Hypothalamus (tissue), 51 donors: ENCODE results near the gene CACNA1D.
"Not testable (repeated sequence)": the region's sequence is repeated elsewhere in the genome, so short reads cannot be mapped to it uniquely, and the experiment has no call there.

Experiments used
- DNase-seq, 51 donors: peaks; one replicate each; lab custom pipeline; 2025; lab: John Stamatoyannopoulos, UW

Gene CACNA1D

DNA sequence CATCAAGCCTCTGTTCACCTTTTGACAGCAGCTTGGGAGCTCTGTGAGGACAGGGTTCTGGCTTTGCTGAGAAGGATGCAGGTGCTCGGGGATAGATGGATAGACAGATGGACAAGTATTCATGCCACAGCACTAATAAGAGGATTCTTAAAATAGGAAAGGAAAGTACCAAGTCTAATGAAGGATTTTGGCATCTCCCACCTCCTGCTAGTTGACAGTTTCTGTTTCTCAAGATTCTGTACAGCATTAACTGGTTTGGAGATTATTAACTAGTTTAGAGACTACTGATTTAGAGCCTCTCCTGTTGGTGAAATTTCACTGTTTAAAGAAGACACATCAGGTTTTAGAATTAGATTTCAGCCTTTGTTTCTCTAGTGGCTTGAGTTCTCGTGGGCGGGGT lies 152.3 kb downstream of the CACNA1D start:
- DNase-seq, result no peak

DNA sequence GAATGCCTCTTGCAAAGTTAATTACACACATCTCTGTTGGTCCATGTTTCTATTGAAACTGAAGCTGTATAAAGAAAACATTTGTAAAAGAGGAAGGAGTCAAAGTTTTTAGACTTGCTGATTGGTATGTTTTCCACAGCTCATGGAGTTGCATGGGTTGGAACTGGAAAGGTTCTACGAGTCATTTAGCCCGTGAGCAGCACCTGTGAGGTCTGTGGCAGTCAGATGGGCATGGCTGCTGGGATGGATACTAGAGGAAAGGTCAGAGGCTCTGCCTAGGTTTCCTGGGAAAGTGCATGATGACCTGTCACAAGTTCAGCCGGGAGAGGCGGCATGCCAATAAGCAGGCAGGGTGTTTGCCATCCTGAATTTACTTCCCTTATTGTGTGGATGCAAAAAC lies 155.4 kb downstream of the CACNA1D start:
- no peak for DNase-seq

DNA sequence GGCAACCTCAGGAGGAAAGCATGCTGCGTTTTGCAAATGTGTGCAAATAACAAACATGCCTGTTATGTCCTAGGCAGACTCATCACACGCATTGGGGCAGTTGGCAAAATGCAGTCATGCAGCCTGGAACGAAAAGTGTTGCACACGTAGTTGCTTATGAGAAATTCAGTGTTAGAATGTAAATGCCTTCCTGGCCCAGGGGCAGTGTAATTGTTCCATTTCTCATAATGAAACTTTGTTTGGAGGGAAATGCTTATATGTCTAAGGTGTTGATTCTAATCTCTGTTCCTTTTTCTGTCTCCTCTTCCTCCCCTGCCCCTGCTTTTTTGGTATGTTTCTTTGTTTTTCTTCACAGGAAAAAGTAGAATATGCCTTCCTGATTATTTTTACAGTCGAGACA lies 156.0 kb downstream of the CACNA1D start:
- no peak for DNase-seq

DNA sequence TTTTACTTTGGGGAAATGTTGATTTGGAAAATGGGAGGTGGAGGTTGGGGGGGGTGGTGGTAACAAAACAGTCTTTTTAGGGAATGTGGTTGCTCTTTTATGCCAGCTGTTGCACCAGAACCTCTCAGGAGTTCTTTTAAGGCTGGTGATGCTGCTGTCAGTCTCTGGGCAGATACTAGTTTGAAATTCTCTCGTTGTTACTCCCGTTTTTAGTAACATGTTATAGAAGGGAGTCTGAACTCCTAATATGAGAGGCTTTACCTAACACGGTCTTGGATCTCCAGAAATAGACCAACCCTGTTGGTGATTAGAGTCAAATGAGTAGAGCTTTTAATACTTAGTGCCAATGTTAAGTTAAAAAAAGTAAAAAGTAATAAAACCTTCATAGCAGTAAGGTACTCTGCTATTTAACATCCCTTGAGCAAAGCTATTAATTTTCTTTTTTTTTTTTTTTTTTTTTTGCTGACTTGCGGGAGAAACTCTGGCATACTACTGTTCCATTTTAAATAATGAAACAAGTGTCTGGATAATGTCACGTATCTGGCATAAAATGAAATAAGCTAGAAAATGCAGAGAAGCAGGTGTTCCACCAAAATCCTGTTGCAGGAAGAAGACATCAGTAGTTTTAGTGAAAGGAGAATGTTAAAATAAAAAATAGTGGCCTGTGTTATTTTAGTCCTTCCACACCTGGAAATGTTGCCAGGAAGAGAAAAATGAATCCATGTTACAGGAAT lies 156.7 kb downstream of the CACNA1D start:
- DNase-seq, result no peak

DNA sequence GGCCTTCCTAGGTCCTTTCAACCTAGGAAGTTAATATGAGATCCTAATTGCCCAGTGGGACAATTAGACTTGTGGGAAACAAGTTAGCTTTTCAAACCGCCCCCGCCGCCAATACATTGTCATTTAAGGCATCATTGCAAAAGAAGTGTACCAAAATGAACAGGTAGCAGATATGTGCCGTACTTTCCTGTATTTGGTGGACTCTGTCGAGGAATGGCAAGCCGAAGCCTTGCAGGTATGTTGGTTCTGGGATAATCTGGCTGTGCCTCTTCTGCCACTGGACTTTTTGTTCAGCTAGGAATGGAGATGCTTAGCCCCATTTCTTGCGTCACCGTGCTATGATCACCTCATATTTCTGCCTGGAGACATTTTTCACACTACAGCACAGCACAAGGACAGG lies 157.5 kb downstream of the CACNA1D start:
- DNase-seq, result no peak

DNA sequence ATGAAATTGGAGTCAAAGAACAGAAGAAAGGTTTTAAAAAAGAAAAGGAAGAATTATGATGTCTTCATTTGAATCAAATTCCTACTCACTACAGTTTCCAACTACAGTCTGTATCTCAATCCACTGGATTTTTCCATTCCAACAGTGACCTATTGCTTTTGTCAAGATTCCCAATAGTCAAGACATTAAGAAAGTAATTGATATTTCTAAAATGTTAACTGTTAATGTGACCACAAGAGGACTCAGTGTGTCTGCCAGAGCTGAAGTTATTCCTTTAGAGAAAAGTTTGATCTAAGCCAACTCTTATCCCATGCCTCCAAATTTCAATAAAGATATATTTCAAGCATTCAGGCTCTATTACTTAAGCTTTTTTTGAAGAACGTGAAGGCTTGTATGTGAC lies 163.2 kb downstream of the CACNA1D start:
- no peak for DNase-seq

DNA sequence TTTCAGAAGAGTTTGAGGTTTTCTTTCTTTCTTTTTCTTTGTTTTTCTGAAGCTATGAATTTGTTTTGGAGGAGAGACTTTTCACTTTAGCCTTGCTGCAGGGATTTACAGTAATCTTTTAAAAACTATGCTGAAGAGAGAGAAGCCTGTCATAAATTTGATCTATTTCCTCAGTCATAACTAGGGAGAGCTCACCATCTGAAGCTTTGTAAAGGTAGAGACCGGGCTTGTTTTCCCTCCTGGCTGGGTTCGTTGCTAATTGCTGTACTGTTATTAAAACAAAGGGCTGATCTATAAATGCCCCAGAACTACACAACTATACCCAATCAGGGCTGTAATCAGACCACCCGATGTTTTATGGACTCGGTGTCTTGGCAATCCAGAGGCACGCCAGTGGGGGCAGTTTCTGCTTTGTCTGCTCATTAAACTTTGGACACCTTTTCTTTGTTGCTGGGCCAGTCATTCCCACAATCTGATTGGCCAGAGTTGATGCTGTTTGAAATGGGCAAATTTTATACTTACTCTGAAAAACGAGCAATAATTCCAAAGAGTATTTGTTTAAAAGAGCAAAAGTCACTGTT lies 164.3 kb downstream of the CACNA1D start:
- no peak for DNase-seq

DNA sequence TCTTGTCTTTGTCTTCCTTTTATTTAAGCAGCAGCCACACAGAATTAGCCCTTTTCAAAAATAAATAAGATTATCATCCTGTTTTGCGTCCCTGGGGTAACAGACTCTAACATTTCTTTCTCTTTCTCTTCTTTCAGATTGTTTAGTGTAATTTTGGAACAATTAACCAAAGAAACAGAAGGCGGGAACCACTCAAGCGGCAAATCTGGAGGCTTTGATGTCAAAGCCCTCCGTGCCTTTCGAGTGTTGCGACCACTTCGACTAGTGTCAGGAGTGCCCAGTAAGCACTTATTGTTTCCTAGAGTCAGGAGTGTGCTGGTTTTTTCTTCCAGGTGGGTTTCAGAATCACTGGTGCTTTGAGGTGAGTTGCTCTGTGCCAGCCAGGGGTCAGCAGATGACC lies 165.6 kb downstream of the CACNA1D start:
- no peak for DNase-seq

DNA sequence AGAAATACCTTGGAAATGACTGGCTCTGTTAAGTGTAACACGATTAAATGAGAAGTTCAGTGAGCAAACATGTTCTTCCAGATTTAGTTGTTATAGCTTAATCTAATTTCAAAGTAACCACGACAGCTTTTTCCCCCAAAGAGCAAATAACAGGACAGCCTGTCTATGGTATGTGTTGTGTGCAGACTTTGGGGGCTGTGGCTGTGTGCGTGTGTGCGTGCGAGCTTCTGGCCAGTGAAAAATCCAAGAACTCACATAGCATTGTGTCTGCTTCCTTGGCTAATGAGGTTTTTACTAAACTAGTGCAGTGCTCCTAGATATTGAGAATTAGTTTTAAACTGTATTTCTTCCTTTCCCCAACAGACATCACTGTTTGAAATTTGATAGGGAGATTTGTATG lies 167.1 kb downstream of the CACNA1D start:
- DNase-seq, result no peak

DNA sequence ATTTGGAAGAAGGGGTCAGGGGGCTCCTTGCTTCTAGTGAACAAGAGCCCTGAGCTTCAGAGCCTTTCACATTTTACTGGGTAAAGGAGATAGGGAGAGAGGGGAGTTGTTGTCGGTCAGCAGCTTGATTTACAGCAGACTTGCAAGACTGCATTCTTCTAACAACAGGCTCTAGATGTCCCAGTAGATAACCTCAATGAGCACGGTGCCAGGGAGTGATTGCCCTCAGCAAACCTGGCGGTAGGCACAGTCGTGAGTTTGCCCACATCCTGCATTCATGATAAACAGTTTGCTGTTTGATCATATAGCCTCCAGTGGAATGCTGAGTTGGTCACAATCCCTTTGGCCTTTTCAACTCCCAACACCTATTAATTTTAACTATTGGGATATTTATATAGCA lies 170.4 kb downstream of the CACNA1D start:
- not testable (repeated sequence) for DNase-seq

DNA sequence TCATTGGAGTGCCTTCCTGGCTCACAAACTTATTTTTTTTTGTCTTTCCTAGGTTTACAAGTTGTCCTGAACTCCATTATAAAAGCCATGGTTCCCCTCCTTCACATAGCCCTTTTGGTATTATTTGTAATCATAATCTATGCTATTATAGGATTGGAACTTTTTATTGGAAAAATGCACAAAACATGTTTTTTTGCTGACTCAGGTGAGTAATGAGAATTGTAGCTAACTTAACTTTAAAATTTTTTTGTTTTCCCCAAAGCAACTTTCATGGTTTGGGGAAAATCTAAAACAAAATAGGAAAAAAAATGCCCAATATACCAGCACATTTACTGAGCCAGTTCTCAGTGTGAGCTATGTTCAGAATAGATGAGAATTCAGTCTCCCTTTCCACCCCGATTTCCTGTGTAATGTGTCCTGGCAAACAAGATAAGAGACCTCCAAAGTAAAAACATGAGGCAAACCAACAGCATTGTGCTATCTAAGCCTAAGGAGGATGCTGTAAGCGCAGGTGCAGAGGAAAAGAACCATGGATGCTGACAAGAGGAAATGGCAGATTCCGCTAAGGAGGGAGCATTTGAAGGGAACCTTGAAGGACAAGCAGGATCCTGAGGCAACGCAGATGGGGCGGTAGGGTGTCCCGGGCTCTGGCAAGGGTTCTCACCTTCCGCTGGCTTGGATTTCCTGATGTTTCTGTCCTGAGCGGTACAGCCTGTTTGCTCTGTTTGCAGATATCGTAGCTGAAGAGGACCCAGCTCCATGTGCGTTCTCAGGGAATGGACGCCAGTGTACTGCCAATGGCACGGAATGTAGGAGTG lies 171.4 kb downstream of the CACNA1D start:
- DNase-seq, result no peak

DNA sequence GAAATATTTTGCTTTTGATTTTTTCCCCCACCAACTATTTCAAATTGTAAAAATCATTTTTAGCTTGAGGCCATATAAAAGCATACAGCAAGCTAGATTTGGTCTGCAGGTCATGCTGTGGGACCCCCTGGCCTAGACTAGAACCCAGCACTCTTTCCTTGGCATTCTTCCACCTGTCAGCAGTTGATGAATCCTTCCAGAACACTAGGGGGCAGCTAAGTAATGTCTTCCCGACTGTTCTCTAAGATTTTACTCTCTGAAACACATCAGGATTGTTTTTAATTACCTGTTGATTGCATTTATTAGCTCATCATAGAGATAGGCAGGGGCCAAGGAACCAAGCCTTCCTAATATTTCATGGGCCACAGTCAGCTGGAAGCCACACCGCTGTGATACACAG lies 174.5 kb downstream of the CACNA1D start:
- no peak for DNase-seq

DNA sequence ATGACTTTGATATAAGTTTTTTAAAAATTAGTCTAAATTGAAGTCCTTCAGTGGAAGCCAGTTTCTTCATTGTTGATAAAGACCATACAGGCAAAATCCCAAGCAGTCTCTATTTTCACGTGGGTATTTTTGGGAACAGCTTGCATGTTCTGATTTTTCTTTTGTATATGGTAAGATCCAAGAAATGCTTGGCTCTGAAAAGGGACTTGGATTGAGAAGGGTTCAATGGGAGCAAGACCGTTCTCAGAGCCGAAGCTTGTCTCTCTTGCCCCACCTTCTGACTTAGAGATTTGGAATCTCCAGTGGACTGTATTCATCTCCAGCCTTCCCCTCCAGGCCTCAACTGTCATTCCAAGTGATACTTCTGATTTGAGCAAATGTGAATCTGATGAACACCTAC lies 176.3 kb downstream of the CACNA1D start:
- DNase-seq, result no peak

DNA sequence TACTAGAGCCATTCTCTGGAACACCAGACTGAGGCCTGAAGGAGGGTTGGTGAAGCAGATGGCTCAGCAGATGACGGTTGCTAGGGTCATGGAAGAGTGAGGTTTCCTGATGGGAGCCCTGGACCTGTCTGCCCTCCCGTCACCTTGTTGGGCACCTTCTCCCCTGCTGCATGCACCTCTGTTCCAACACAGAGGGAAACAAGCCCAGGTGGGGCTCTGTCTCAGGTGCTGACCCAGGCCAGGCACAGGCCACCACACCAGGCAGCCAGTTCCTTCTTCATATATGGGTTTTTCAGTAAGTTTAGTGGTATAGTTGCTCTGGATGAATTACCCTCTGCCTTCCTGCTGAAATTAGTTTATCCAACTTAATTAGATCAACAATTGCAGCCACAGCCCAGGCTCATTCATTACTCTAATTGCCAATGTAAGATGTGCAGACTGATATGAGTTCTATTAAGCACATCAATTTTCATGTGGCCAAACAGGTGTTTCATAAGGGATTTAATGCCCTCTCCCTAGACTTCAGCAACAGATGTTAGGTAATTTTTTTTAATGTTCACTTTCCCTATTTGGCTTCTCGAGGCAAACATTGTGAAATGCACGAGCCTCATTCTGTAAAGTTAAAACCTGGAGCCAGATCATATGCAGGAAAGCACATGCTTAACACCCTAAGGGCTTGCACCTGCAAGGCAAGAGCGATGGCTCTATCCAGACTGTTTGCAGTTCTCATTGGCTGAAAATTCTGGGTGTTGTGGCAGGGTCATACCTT lies 177.0 kb downstream of the CACNA1D start:
- DNase-seq, result no peak

DNA sequence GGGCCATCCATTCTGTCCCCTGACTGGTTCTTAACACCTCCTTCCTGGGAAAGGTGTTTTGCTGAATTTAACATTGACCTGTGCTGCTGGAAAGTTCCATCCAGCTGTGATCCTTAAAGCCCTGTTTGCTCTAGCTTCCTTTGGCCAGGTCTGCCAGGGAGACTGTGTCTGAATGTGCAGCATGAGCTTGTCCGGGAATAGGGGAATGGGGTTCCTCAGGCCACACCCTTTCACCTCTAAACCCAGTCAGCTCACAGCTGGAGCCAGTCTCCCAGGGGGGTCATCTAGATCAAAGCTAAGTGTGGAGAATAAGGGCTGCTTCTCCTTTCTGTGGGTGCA lies 177.5 kb downstream of the CACNA1D start:
- DNase-seq, result no peak

DNA sequence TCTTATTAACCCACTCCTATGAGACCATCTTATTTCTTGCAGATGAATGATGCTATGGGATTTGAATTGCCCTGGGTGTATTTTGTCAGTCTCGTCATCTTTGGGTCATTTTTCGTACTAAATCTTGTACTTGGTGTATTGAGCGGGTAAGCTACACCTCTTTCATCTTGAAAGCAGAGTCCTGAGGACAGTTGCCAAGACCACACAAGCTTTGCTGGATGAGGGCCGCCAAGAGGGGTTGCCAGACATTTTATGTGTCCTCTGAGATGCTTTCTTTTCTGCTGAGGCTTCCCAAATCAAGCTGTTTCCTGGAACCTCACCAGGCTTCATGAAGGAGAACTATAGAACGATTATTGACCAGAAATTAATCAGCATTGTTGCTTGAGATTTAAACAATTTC lies 178.6 kb downstream of the CACNA1D start:
- peak in 2 of 51 donors; percentile 12 to 29 for DNase-seq

DNA sequence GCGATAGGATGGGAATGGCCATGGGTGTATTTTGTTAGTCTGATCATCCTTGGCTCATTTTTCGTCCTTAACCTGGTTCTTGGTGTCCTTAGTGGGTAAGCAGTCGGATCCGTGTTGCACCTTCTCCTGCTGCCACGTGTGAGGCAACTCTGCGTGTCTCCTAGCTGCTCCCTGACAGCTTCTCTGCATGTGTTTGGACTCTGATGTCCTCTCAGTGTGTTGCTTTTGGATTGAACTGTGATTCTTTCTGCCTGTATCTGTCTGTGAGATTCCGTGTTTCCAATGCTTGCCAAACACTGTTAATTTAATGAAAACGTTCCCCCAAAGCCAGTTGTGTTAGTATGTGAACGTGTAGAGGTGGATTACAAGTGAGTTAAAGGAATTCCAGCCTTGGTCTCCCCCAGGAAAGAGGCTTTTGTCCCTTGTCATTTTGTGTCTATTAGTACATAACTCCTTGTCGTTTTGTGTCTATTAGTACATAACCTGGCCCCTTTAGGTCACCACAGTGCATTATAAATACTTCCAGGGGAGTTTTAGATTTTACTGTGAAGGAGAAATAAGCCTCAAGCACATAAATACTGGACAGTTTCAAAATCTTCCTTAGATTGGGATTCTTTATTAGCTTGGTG lies 179.4 kb downstream of the CACNA1D start:
- no peak for DNase-seq

DNA sequence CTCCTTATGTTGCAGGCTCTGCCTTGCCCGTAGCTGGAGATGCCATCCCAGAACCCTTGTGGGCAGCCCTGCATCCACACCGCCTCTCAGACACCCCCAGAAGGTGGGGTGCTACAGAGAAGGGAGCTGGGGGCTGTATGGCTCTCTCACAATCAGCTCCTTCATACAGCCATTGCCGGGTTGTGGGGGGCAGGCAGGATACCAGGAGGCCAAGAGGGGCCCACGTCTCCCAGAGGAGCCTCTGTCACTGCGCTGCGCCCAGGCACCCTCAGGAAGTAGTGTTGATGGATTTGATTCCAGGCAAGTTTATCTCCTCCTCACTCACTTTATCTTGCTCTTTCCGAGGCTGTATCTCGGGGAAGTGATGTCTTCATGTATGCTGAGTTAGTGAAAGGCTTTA lies 180.2 kb downstream of the CACNA1D start:
- DNase-seq, result no peak

DNA sequence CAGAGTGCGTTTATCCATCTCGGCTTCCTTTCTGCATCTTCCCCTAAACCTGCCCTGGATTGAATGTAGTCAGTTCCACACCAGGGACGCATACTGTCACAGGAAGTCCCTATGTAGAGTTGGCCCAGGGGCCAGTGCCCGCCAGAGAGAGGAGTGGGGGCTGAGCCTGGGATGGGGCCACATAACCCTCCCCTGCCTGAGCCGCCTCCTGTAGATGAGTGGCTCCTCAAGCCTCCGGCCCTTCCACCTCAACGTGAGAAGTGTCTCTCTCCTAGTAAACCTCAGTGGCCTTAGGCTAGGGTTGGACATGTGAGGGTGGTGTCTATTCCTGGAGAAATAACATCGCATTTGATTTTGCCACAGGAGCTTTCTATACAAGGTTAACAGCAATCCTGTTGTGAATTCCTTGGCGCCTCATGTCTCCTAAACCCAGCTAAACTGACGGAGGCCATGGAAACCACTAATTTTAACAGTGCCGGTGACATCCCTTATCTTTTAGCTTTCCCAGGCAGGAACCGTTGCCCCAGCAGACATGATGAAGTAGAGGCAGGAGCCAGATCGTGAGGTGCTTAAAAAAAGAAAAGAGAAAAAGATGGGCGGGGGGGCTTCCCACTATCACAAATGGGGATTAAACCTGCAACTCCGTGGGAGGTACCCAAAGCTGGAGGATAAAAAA lies 180.7 kb downstream of the CACNA1D start:
- no peak for DNase-seq

DNA sequence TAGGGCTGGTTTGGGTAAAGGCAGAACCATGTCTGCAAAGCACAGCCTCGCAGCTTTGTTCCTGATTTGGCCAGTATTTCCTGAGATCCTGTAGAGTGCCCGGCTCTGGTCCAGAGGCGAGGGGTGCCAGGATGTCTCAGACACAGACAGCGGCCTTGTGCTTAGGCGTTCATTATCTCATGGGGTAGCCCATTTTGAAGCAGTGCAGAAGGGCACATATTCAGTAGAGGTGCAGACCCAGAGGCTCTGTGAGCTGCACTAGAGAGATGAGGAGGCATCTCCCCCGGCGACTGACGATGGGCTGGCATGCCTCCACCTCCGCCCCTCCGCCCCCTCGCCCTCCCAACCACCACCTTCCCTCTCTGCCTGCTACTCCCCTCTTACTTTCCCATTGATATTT lies 181.5 kb downstream of the CACNA1D start:
- no peak for DNase-seq
